ENCODE results near the gene ZNF485.

DNA sequence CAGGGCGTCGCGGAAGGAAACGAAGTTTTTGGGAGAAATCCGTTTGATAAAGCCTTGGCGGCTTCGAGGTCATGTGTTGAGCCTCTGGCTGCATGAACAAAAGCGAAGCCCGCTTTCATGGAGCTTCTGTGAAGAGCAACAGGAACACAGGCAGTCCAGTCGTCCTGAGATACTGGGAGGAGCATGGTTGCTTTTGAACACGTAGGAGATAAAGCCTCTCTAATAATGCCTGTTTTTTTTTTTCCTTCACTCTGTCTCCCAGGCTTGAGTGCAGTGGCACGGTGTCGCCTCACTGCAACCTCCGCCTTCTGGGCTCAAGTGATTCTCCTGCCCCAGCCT lies 42.9 kb downstream of the ZNF485 start:
- no peak for TF ChIP-seq RFX5 (IDR thresholded peaks at IDR 0.05; ENCODE audit: low read length)
- TF ChIP-seq, protein P1, sequence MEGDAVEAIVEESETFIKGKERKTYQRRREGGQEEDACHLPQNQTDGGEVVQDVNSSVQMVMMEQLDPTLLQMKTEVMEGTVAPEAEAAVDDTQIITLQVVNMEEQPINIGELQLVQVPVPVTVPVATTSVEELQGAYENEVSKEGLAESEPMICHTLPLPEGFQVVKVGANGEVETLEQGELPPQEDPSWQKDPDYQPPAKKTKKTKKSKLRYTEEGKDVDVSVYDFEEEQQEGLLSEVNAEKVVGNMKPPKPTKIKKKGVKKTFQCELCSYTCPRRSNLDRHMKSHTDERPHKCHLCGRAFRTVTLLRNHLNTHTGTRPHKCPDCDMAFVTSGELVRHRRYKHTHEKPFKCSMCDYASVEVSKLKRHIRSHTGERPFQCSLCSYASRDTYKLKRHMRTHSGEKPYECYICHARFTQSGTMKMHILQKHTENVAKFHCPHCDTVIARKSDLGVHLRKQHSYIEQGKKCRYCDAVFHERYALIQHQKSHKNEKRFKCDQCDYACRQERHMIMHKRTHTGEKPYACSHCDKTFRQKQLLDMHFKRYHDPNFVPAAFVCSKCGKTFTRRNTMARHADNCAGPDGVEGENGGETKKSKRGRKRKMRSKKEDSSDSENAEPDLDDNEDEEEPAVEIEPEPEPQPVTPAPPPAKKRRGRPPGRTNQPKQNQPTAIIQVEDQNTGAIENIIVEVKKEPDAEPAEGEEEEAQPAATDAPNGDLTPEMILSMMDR (IDR thresholded peaks at IDR 0.05): no peak
- TF ChIP-seq EP300 (IDR thresholded peaks at IDR 0.05; ENCODE audit: borderline replicate concordance in 1 of 2, low read depth in 1 of 2, low read length in 1 of 2): no peak
- no peak for TF ChIP-seq TEAD4 (IDR thresholded peaks at IDR 0.05; ENCODE audit: borderline replicate concordance, insufficient read depth)
- TF ChIP-seq TCF12 (IDR thresholded peaks at IDR 0.05): no peak
